ENCODE measurements around the gene TMEM156.

DNA sequence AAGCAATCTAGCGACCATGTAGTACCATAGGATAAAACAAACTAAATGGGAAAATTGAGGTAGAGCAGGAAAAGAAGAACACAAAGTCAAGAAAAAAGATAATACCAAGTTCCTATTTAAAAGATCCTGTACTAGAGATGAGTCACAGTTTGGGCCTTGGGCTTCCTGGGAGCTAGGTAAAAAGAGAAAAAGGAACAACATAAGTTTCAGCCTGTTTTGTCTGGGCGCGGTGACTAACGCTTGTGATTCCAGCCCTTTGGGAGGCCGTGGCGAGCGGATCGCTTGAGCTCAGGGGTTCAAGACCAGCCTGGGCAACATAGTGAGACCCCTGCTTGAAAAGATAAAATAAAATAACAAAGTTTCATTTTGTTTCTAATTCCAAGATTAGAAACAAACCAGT lies 14.0 kb upstream of the TMEM156 start:
- TF ChIP-seq, protein P1, sequence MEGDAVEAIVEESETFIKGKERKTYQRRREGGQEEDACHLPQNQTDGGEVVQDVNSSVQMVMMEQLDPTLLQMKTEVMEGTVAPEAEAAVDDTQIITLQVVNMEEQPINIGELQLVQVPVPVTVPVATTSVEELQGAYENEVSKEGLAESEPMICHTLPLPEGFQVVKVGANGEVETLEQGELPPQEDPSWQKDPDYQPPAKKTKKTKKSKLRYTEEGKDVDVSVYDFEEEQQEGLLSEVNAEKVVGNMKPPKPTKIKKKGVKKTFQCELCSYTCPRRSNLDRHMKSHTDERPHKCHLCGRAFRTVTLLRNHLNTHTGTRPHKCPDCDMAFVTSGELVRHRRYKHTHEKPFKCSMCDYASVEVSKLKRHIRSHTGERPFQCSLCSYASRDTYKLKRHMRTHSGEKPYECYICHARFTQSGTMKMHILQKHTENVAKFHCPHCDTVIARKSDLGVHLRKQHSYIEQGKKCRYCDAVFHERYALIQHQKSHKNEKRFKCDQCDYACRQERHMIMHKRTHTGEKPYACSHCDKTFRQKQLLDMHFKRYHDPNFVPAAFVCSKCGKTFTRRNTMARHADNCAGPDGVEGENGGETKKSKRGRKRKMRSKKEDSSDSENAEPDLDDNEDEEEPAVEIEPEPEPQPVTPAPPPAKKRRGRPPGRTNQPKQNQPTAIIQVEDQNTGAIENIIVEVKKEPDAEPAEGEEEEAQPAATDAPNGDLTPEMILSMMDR (IDR thresholded peaks at IDR 0.05), result no peak
- no peak for TF ChIP-seq POLR2A (IDR thresholded peaks at IDR 0.05)

Measured in right lobe of liver (tissue), 4 donors.